HL-60 (cell line): ENCODE results near the gene RASL10A.

Source experiments
- GABPA ChIP-seq: IDR thresholded peaks from 2 replicates; pipeline ENCODE4 v1.6.1; 2012; ENCODE audit warnings: low read depth
- TF ChIP-seq, protein P1 (sequence below): IDR thresholded peaks from one replicate; pipeline ENCODE4 v1.5.1; 2011; ENCODE audit warnings: low read length, control low read depth, inconsistent platforms; ENCODE audit not compliant: insufficient read depth

DNA sequence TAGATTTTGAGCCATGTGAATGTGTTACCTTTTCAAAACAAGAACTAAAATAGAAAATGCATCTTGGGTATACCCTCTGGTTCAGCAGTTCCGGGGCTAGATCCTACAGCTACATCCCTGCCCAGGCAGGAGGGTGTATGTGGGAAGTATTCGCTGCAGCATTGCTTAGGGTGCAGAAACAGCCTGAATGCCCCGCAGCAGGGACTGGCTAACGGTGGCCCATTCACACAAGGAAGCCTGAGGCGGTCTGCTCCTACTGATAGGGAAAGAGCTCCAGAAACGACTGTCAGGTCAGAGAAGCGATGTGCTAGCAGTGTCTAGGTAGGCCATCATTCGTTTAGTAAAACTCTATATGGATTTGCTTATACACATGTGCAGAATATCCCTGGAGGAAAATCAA is 9.9 kb upstream of the RASL10A start:
- TF ChIP-seq GABPA = no peak
- TF ChIP-seq, protein P1, sequence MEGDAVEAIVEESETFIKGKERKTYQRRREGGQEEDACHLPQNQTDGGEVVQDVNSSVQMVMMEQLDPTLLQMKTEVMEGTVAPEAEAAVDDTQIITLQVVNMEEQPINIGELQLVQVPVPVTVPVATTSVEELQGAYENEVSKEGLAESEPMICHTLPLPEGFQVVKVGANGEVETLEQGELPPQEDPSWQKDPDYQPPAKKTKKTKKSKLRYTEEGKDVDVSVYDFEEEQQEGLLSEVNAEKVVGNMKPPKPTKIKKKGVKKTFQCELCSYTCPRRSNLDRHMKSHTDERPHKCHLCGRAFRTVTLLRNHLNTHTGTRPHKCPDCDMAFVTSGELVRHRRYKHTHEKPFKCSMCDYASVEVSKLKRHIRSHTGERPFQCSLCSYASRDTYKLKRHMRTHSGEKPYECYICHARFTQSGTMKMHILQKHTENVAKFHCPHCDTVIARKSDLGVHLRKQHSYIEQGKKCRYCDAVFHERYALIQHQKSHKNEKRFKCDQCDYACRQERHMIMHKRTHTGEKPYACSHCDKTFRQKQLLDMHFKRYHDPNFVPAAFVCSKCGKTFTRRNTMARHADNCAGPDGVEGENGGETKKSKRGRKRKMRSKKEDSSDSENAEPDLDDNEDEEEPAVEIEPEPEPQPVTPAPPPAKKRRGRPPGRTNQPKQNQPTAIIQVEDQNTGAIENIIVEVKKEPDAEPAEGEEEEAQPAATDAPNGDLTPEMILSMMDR = no peak
